Stimulated activated CD8-positive, alpha-beta memory T cell treated with anti-CD3 and anti-CD28 coated beads, Interleukin-7, amount 100 ng/mL, for 1 hour (primary cell): Measurements from ENCODE around the gene CRB1.
"Not testable (repeated sequence)": the region's sequence is repeated elsewhere in the genome, so short reads cannot be mapped to it uniquely, and the experiment has no call there.

Experiments
- DNase-seq, 2 donors: peaks; one replicate each; pipeline ENCODE4 v3.0.0-alpha.2; 2020; ENCODE audit warnings: low read depth in 2 of 2

Gene CRB1

GRCh38 chr1:197399755-197400521 lies 131.9 kb downstream of the CRB1 start:
- no peak for DNase-seq

DNA sequence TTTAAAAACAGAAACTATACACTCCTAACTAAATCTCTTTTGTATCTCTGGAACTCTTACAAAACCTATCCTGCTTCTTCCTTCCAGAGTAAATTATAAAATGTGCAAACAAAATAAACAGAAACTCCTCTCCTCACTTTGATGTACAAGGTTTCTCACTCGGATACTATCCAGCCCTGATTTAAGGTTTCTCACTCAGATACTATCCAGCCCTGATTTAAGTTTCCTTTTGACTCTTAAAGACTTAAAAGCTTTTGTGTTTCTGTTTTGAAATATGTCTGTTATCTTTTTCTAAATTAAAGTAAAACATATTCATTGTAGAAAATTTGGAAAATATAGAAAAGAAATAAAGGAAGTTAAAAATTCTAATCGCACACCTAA lies 132.5 kb downstream of the CRB1 start:
- DNase-seq = no peak

DNA sequence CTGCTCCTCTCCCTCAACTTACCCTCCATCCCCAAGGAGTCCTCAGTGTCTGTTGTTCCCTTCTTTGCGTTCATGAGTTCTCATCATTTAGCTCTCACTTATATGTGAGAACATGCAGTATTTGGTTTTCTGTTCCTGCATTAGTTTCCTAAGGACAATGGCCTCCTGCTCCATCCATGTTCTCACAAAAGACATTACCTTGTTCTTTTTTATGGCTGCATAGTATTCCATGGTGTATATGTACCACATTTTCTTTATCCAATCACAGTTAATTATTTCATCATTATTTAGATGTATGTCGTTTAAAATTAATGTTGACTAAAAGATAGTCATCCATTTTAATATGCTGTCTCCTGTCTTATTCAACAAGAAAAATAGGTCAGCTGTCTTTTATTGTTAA lies 134.1 kb downstream of the CRB1 start:
- DNase-seq = no peak

DNA sequence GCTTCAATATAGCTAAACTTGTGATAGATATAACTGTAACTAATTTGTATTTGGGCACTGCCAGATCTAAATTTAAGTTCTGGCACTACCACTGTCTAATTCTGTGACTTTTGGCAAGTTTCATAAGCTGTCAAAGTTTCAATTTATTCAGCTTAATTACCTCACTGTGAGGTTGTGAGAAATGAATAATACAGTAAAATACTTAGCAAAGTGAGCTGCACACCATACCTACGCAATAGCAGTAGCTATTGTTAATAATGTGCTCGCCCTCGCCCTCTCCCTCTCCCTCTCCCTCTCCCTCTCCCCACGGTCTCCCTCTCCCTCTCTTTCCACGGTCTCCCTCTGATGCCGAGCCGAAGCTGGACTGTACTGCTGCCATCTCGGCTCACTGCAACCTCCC lies 136.7 kb downstream of the CRB1 start:
- DNase-seq = not testable (repeated sequence)

- not testable (repeated sequence) for DNase-seq
These were observed 137.6 kb downstream of the CRB1 start for GRCh38 chr1:197405614-197406013.

DNA sequence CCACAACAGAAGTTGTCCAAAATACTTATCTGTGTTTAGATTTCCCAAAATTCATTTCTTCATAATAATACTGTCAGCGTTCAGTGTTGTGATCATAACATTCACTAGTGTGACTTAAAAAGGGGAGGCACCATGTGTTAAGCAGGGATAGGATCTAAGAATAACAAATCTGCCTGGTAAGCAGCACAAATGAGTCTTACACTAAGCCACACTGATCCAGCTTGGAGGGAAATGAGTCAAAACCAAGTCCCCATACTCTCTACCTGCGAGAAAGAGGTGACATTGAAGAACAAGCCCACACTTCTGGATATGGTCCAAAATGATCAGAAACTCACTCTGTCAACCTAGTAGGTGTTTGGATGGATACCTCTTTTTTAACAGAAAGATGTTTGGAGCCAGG lies 145.5 kb downstream of the CRB1 start:
- no peak for DNase-seq

- no peak for DNase-seq
These were observed 147.2 kb downstream of the CRB1 start for GRCh38 chr1:197415221-197415620.

DNA sequence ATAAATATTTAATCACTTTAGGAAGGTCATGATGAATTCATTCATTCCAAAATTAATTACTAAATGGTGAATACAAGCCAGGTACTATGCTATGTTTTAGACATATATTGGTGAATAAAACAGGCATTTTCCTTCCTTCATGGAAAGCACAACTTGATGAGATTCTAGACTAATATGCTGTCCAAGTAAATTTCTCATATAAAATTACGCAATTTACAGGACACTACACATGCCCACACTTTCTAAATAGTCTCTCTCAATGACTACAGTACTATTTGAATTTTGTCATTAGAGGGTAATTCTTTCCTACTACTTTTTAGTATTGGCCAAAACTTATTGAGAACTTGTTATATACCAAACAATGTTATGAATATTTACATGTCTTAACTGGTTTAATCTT lies 150.6 kb downstream of the CRB1 start:
- no peak for DNase-seq

- no peak for DNase-seq
These were observed 154.9 kb downstream of the CRB1 start for GRCh38 chr1:197422993-197423392.

DNA sequence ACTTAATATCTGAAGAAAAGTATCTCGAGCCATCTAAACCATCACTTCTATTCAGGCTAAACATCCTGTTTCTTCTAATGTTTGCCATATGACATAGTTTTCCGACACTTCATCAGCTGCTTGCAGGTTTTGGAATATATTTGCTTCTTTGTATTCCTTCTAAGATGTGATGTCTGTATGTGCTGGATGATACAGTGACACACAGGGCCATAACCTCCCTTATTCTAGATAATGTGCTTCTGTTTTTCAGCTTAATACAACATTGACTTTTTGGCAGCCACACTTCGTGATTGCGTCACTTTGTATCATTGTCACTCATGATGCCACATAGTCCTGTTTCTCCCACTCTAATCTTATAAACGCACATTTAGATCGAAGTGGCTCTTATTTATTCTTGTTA lies 156.3 kb downstream of the CRB1 start:
- DNase-seq = no peak

DNA sequence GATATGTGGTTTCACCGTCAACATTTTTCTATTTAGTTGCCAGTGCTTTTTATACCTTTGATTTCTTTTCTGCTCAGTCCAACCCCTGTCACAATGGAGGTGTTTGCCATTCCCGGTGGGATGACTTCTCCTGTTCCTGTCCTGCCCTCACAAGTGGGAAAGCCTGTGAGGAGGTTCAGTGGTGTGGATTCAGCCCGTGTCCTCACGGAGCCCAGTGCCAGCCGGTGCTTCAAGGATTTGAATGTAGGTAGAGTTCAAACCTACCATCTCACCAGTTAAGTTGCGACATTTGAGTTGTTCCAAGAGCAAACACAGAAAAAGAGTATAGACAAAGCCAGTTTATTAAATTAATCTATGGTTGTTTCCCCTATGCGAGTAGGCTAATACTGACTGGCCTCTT lies 161.3 kb downstream of the CRB1 start:
- DNase-seq = no peak

- no peak for DNase-seq
These were observed 167.2 kb downstream of the CRB1 start for GRCh38 chr1:197435224-197435623.

DNA sequence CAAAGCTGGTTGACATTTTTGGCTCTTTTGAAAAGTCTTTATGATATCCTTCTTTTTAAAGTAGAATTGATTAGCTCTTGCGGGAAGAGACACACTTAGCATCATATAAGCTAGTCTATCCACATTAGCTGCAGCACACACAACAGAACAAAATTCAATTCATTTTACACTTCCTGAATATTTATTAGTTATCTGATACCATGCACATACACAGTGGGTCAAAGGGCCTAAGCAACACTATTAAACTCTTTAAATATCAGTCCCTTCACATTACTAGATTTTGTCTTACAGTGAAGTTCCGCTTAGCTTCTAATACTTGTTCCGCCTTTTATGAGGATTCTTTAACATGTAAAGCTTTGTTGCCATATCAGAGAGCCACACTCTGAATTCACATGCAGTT lies 169.5 kb downstream of the CRB1 start:
- DNase-seq = no peak

- no peak for DNase-seq
These were observed 170.1 kb downstream of the CRB1 start for GRCh38 chr1:197438010-197438790.

- no peak for DNase-seq
These were observed 171.7 kb downstream of the CRB1 start for GRCh38 chr1:197439708-197440280.

DNA sequence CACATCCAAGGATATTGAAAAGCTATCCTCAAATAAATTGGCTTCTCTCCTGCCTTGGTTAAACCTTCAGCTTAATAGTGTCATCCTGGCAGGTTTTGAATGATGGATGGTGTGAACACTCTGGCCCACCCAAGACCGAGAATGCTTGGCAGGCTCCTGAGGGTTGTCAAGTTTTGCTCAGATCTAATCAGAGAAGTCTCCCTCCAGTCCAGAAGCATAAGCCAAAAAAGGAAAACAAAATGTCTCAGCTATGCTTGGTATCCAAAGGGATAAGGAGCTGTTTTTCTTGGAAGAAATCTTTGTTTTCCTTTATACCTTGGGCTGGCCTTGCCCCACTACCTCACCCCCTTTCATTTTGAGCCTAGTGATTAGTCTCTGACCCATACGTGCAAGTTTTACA lies 172.7 kb downstream of the CRB1 start:
- DNase-seq = no peak

- DNase-seq = no peak
These were observed 174.0 kb downstream of the CRB1 start for GRCh38 chr1:197441999-197442414.

DNA sequence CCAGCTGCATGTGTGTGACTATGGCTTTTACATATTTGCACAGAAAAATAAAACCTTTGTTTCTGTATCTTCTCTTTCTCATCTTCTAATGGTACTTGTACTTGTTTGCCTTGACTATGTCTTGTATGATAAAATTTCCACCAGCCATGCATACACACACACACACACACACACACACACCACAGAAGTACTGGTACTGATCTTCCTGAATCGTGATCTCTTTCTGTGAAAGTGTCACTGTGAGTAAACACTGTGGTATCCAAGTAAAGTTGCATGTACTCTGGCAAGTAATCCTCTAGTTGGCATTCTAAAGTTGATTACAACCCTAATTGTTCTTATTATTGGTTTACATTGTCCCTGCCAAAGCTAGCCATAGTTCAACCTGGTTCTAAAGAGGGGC lies 176.7 kb downstream of the CRB1 start:
- DNase-seq = no peak

GRCh38 chr1:197448121-197448779 lies 180.2 kb downstream of the CRB1 start:
- no peak for DNase-seq

DNA sequence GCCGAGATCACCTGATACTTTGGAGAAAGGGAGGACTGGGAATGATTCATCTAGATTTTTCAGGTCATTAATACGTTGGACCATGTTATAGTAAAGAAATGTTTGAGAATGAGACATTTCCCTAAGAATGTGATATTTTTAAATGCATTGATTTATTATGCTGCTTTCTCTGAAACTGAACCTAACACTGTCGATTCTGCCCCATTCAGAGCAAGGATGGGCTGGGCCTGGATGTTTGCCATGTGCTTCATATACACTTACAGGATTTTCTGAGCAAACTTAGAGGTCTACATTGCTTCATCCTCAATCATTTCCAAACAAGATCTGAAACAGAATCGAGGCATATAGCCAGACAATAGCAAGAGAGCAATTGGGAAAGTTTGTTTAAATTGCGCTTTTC lies 183.3 kb downstream of the CRB1 start:
- no peak for DNase-seq

DNA sequence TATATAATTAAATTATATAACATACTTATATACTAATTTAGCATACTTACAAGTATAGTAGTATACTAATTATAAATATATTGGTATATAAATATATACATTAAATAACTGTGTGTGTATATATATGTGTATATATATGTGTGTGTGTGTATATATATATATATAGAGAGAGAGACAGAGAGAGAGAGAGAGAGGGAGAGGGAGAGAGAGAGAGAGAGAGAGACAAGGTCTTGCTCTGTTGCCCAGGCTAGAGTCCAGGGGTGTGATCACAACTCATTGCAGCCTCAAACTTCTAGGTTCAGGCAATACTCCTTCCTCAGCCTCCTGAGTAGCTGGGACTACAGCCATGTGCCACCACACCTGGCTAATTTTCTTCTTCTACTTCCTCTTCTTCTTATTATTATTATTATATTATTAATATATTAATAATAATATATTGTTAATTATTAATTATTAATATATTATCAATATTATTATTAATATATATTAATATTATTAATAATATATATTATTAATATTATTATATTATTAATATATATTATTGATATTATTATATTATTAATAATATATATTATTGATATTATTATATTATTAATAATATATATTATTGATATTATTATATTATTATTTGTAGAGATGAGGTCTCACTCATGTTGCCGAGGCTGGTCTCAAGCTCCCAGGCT lies 185.5 kb downstream of the CRB1 start:
- no peak for DNase-seq

DNA sequence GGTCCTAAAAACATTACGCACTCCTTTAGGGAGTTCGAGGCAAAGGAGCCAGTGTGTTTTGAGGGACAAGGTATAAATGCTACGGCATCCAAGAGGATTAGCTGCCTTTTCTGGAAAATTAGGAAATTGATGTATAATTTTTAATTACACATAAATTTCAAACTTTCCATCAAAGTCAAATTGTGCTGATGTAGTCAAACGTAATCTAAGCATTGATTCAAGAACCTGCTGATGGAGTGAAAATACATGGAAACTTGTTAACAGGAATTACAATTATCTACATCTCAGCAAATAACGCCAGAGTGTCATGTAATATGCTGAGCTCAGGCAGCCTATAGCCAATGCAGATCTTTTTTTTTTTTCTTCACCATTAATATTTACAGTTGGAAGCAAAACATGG lies 194.5 kb downstream of the CRB1 start:
- no peak for DNase-seq
